ENCODE measurements around the gene DYNLL1.

Gene DYNLL1

DNA sequence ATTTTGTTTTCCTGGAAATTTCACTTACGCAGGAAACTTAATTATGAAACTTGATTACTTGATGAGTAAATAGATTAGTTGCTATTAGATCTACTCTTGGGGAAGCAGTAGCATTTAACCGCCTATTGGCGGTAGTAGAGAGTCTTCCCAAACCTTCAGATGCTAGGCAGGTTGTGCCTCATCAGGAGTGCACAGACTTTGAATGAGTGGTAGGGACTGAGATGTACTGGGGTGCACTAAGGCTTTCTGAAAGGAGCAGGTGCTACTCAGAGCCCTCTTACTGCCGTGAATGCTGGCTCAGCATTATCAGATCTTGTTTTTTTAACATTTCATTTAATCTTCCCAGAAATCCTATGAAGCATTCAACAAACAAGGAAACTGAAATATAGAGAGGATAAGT is 41.9 kb upstream of the DYNLL1 start:
- Histone ChIP-seq H3K4me2 (ENCODE audit: low read length) (no peak overlapping the region), H4K20me1 (ENCODE audit: insufficient read depth, low read length) (no peaks in the 10 kb centered on the region; the same call in 1 of the 2 replicates), H3K9me3 (ENCODE audit: insufficient read depth, low read length) (no peaks in the 10 kb centered on the region), H3K27ac (ENCODE audit: low read length) (no peak overlapping the region), H3K4me3 (ENCODE audit: low read length) (no peak overlapping the region), H3K79me2 (ENCODE audit: low read length) (peaks cover 30% of the 10 kb centered on the region), H3K27me3 (ENCODE audit: low read depth, low read length) (no peaks in the 10 kb centered on the region), H3K9ac (ENCODE audit: low read length) (no peak overlapping the region), H3K4me1 (ENCODE audit: low read length) (no peaks in the 10 kb centered on the region), H2AFZ (ENCODE audit: low read depth, low read length) (no peak overlapping the region), H3K36me3 (replicated peaks; ENCODE audit: low read depth, low read length) (peaks cover 43% of the 10 kb centered on the region)
- TF ChIP-seq, protein P1, sequence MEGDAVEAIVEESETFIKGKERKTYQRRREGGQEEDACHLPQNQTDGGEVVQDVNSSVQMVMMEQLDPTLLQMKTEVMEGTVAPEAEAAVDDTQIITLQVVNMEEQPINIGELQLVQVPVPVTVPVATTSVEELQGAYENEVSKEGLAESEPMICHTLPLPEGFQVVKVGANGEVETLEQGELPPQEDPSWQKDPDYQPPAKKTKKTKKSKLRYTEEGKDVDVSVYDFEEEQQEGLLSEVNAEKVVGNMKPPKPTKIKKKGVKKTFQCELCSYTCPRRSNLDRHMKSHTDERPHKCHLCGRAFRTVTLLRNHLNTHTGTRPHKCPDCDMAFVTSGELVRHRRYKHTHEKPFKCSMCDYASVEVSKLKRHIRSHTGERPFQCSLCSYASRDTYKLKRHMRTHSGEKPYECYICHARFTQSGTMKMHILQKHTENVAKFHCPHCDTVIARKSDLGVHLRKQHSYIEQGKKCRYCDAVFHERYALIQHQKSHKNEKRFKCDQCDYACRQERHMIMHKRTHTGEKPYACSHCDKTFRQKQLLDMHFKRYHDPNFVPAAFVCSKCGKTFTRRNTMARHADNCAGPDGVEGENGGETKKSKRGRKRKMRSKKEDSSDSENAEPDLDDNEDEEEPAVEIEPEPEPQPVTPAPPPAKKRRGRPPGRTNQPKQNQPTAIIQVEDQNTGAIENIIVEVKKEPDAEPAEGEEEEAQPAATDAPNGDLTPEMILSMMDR (IDR thresholded peaks at IDR 0.05; ENCODE audit: low read depth, low read length), result peak; percentile 53
- no peak for TF ChIP-seq EZH2phosphoT487 (IDR thresholded peaks at IDR 0.05; ENCODE audit: low read depth)

DNA sequence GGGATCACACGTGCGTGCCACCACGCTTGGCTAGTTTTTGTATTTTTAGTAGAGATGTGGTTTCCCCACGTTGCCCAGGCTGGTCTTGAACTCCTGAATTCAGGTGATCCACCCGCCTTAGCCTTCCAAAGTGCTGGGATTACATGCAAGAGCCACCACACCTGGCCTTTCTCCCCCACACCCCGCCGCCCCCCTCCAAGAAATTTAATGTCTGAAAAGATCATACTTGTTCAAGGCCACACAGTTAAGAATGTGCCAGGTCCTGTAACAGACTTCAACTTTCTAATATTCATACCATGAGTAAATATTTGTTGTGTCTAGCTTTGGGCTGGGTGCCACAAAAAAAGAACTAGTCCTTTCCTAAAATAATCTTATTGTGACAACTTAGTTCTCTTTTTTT is 40.6 kb upstream of the DYNLL1 start:
- Histone ChIP-seq H3K4me2 (ENCODE audit: low read length) (no peak overlapping the region), H3K9me3 (ENCODE audit: insufficient read depth, low read length) (no peaks in the 10 kb centered on the region), H3K4me3 (ENCODE audit: low read length) (no peak overlapping the region), H3K4me1 (ENCODE audit: low read length) (no peaks in the 10 kb centered on the region), H3K9ac (ENCODE audit: low read length) (no peak overlapping the region), H4K20me1 (ENCODE audit: insufficient read depth, low read length) (no peaks in the 10 kb centered on the region; the same call in 1 of the 2 replicates), H3K27ac (ENCODE audit: low read length) (no peak overlapping the region), H2AFZ (ENCODE audit: low read depth, low read length) (no peak overlapping the region), H3K79me2 (ENCODE audit: low read length) (peaks cover 17% of the 10 kb centered on the region), H3K27me3 (ENCODE audit: low read depth, low read length) (no peaks in the 10 kb centered on the region), H3K36me3 (replicated peaks; ENCODE audit: low read depth, low read length) (peaks cover 47% of the 10 kb centered on the region)
- TF ChIP-seq EZH2phosphoT487 (IDR thresholded peaks at IDR 0.05; ENCODE audit: low read depth), result no peak
- TF ChIP-seq, protein P1 (IDR thresholded peaks at IDR 0.05; ENCODE audit: low read depth, low read length), result no peak

- Histone ChIP-seq H3K9me3 (ENCODE audit: insufficient read depth, low read length) (no peaks in the 10 kb centered on the region), H3K4me1 (ENCODE audit: low read length) (no peaks in the 10 kb centered on the region), H3K4me3 (ENCODE audit: low read length) (no peak overlapping the region), H3K4me2 (ENCODE audit: low read length) (no peak overlapping the region), H3K27me3 (ENCODE audit: low read depth, low read length) (no peaks in the 10 kb centered on the region), H2AFZ (ENCODE audit: low read depth, low read length) (no peak overlapping the region), H3K27ac (ENCODE audit: low read length) (no peak overlapping the region), H3K79me2 (ENCODE audit: low read length) (peaks cover 18% of the 10 kb centered on the region; the same call in 1 of the 2 replicates), H4K20me1 (ENCODE audit: insufficient read depth, low read length) (no peaks in the 10 kb centered on the region; the same call in 1 of the 2 replicates), H3K36me3 (replicated peaks; ENCODE audit: low read depth, low read length) (peaks cover 53% of the 10 kb centered on the region), H3K9ac (ENCODE audit: low read length) (no peak overlapping the region)
- TF ChIP-seq, protein P1 (IDR thresholded peaks at IDR 0.05; ENCODE audit: low read depth, low read length), result peak; percentile 51
- no peak for TF ChIP-seq EZH2phosphoT487 (IDR thresholded peaks at IDR 0.05; ENCODE audit: low read depth)
Measured at GRCh38 chr12:120457133-120457532, 38.8 kb upstream of the DYNLL1 start.

DNA sequence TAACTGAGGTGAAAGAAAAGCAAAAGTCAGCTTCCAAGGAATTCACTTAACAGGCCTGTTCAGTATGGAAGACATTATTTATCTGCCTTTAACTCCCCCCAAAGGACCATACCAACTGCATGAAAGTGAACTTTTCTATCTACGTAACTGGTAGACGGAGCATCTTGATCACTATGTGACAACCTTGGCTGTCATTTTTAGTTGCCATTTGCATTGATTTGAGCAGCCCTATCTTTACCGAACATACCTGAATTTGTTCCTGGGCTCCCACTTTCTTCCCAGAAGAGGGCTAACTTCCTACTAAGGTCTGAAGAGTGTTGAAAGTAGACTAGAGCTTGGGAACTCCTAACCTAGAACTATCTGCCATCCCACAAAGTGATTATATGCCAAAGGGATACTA is 35.8 kb upstream of the DYNLL1 start:
- no peak overlapping the region for H2AFZ ChIP-seq (ENCODE audit: low read depth, low read length)
- H3K27ac ChIP-seq (ENCODE audit: low read length), result no peak overlapping the region
- no peaks in the 10 kb centered on the region for H3K9me3 ChIP-seq (ENCODE audit: insufficient read depth, low read length)
- no peaks in the 10 kb centered on the region for H3K4me1 ChIP-seq (ENCODE audit: low read length)
- no peak overlapping the region for H3K4me2 ChIP-seq (ENCODE audit: low read length)
- H4K20me1 ChIP-seq (ENCODE audit: insufficient read depth, low read length), result 0 out of 2 replicates have a peak, but pooled peaks cover 7% of the 10 kb centered on the region
- no peak overlapping the region for H3K4me3 ChIP-seq (ENCODE audit: low read length)
- peaks cover 32% of the 10 kb centered on the region for H3K79me2 ChIP-seq (ENCODE audit: low read length)
- H3K9ac ChIP-seq (ENCODE audit: low read length), result no peak overlapping the region
- H3K36me3 ChIP-seq (replicated peaks; ENCODE audit: low read depth, low read length), result peaks cover 73% of the 10 kb centered on the region
- no peaks in the 10 kb centered on the region for H3K27me3 ChIP-seq (ENCODE audit: low read depth, low read length)
- no peak for TF ChIP-seq EZH2phosphoT487 (IDR thresholded peaks at IDR 0.05; ENCODE audit: low read depth)
- TF ChIP-seq, protein P1 (IDR thresholded peaks at IDR 0.05; ENCODE audit: low read depth, low read length), result no peak
